Panc1 (cell line): Measurements from ENCODE around the gene LMOD1. TPM values are rescaled to one million over a fixed set of nuclear protein-coding genes. Genes with fewer than 3 reads are reported as not detected.

ENCODE experiments used
- ATAC-seq: fragments of 200-7000 bp; cut with Tn5 transposase; 2 replicates; pipeline ENCODE4 v1.9.1; 2020; ENCODE audit warnings: mild to moderate bottlenecking, moderate library complexity
- Bru-seq: library from RNA; stranded (reverse); fragments of 400-500 nt; gene quantifications from one replicate; lab custom pipeline; 2021; lab: Mats Ljungman, UMichigan
- BruChase-seq, 2 experiments: library from RNA; stranded (reverse); fragments of 400-500 nt; gene quantifications; one replicate each; lab custom pipeline; 2021; lab: Mats Ljungman, UMichigan
- BruUV-seq: library from RNA; stranded (reverse); fragments of 400-500 nt; replicated peaks from 2 replicates; lab custom pipeline; 2021; lab: Mats Ljungman, UMichigan
- CTCF ChIA-PET: fragments of 300-600 bp; sonication (Branson Sonifier 250); formaldehyde crosslinking; loops from one replicate; lab custom pipeline; 2022; ENCODE audit warnings: antibody characterized with exemption; lab: Charles Lee
- POLR2A ChIA-PET: fragments of 300-600 bp; sonication (Branson Sonifier 250); formaldehyde crosslinking; loops from one replicate; lab custom pipeline; 2022; ENCODE audit warnings: antibody characterized with exemption; lab: Charles Lee
- DNase-seq: peaks from one replicate; pipeline ENCODE4 v3.0.0-alpha.2; 2010; ENCODE audit warnings: low read depth, low spot score
- H3K27ac ChIP-seq: 2 replicates; pipeline ENCODE4 v1.5.1; 2011; ENCODE audit warnings: mild to moderate bottlenecking, low read length, inconsistent platforms
- H3K27me3 ChIP-seq: fragments of 200-500 bp; sonication (Bioruptor generic); 2 replicates; pipeline ENCODE4 v1.6.0; 2014; ENCODE audit warnings: low read length, inconsistent platforms; ENCODE audit not compliant: control insufficient read depth, insufficient read depth
- H3K36me3 ChIP-seq: fragments of 200-500 bp; sonication (Bioruptor generic); 2 replicates; pipeline ENCODE4 v1.5.1; 2014; ENCODE audit warnings: inconsistent platforms, mild to moderate bottlenecking, low read length, moderate library complexity; ENCODE audit not compliant: control insufficient read depth, insufficient read depth
- H3K4me1 ChIP-seq: 2 replicates; pipeline ENCODE4 v1.5.1; 2011; ENCODE audit warnings: inconsistent platforms, mild to moderate bottlenecking, low read length, moderate library complexity; ENCODE audit not compliant: control insufficient read depth, insufficient read depth
- H3K4me3 ChIP-seq, 2 experiments: 2 replicates each; pipeline ENCODE4 v1.5.1; 2011 to 2012; ENCODE audit warnings: low read depth in 2 of 2, low read length in 2 of 2, mild to moderate bottlenecking in 2 of 2, inconsistent platforms in 1 of 2, moderate library complexity in 1 of 2
- H3K9me3 ChIP-seq: fragments of 200-500 bp; sonication (Bioruptor generic); 2 replicates; pipeline ENCODE4 v1.5.1; 2014; ENCODE audit warnings: low read depth, mild to moderate bottlenecking, inconsistent platforms, low read length, moderate library complexity; ENCODE audit not compliant: control insufficient read depth, insufficient read depth
- CTCF ChIP-seq: fragments of 450-650 bp; IDR thresholded peaks from 2 replicates; pipeline ENCODE4 v1.5.1; 2017; ENCODE audit warnings: mild to moderate bottlenecking
- POLR2AphosphoS5 ChIP-seq: IDR thresholded peaks from 2 replicates; pipeline ENCODE4 v1.6.1; 2012; ENCODE audit warnings: mild to moderate bottlenecking, low read depth, low read length, moderate library complexity
- REST ChIP-seq, 2 experiments: IDR thresholded peaks; 2 replicates each; pipeline ENCODE4 v1.6.1; 2011 to 2012; ENCODE audit warnings: low read depth in 2 of 2, control low read depth in 1 of 2, low read length in 1 of 2, mild to moderate bottlenecking in 1 of 2, moderate library complexity in 1 of 2; ENCODE audit not compliant: insufficient read depth in 1 of 2
- SIN3A ChIP-seq: IDR thresholded peaks from 2 replicates; pipeline ENCODE4 v1.6.1; 2012; ENCODE audit warnings: low read depth, mild to moderate bottlenecking, low read length, moderate library complexity, borderline replicate concordance; ENCODE audit not compliant: insufficient read depth
- TCF7L2 ChIP-seq: IDR thresholded peaks from 2 replicates; pipeline ENCODE4 v1.6.1; 2011; ENCODE audit warnings: mild to moderate bottlenecking, low read depth, low read length, inconsistent platforms
- in situ Hi-C: cut with HindIII; loops from 2 replicates; pipeline ENCODE4 v1.10.0; 2016; ENCODE audit warnings: low sequenced_read_pairs, low pct_unique_long_range_greater_than_20kb
- intact Hi-C: fragments of 100-400 bp; cut with micrococcal nuclease; formaldehyde crosslinking; loops from one replicate; pipeline ENCODE4 v1.10.0; 2022; ENCODE audit not compliant: unreplicated experiment
- long read RNA-seq: library from polyadenylated mRNA; unstranded; transcript quantifications from one replicate; pipeline ENCODE4 v2.0.0, GENCODE V29; 2021; ENCODE audit not compliant: unreplicated experiment
- polyA plus RNA-seq: library from polyadenylated mRNA; unstranded; fragments of >200 nt; gene quantifications from one replicate; pipeline ENCODE4 v1.2.1, GENCODE V29; 2012; ENCODE audit warnings: missing spikeins; ENCODE audit not compliant: insufficient read length
- total RNA-seq: library from RNA; stranded (reverse); gene quantifications from one replicate; pipeline ENCODE4 v1.2.1, GENCODE V29; 2021; ENCODE audit not compliant: unreplicated experiment

The LMOD1 gene
- total RNA-seq (0.13 TPM), Bru-seq, nascent RNA (percentile 8 among the genes with signal in this experiment), BruChase-seq, experiment 1, labeled RNA remaining after a 2-hour chase (percentile 15 among the genes with signal in this experiment), BruChase-seq, experiment 2, labeled RNA remaining after a 6-hour chase (percentile 13 among the genes with signal in this experiment)
- polyA plus RNA-seq = 0.07 TPM
- long read RNA-seq = 0 reads

GRCh38 chr1:201946224-201946908 is at the start of gene LMOD1:
Gene LMOD1 (minus strand): TSS chr1:201946548. CDS start chr1:201946340, 208 bp downstream.
- Histone ChIP-seq H3K9me3 (no peaks in the 10 kb centered on the region), H3K27ac (no peak within 1 kb of the TSS), H3K4me1 (no peaks in the 10 kb centered on the region; the same call in 1 of the 2 replicates), H3K4me3 (peak within 1 kb of the TSS in 1 of 2 experiments; percentile 24; a peak in 2 of 4 replicates), H3K27me3 (peaks cover 7% of the 10 kb centered on the region), H3K36me3 (no peaks in the 10 kb centered on the region)
- ATAC-seq (peak; percentile 35; the same call in 1 of the 2 replicates), DNase-seq (no peak)
- BruUV-seq = no TSS peak
- POLR2A ChIA-PET = no interaction called here
- CTCF ChIA-PET = no interaction called here
- intact Hi-C loops (no loop called here), in situ Hi-C loops (no loop called here)
- no peak for TF ChIP-seq REST (IDR thresholded peaks at IDR 0.05; ENCODE audit: insufficient read depth in 1 of 2, low read depth in 2 of 2, low read length in 1 of 2)
- TF ChIP-seq CTCF = no peak
- TF ChIP-seq POLR2AphosphoS5 = no peak
- no peak for TF ChIP-seq SIN3A
- TF ChIP-seq TCF7L2 = no peak

GRCh38 chr1:201990427-201990826 is 44.1 kb upstream of the LMOD1 start:
- H3K36me3 ChIP-seq = no peaks in the 10 kb centered on the region; the same call in 1 of the 2 replicates
- CTCF ChIA-PET = interaction anchor here (1.0 kb wide), 1 partner anchor 128 kb away, joined by 3 read pairs; no protein-coding TSS in a partner anchor
- ATAC-seq (no peak), DNase-seq (no peak)
- no peak overlapping the region for H3K27ac ChIP-seq
- POLR2A ChIA-PET = no interaction called here
- BruUV-seq = TSS peak; percentile 6
- no peaks in the 10 kb centered on the region for H3K9me3 ChIP-seq
- intact Hi-C loops = no loop called here
- no peaks in the 10 kb centered on the region for H3K4me1 ChIP-seq
- TF ChIP-seq CTCF = no peak
- no peak for TF ChIP-seq SIN3A
- no peak for TF ChIP-seq TCF7L2
- TF ChIP-seq POLR2AphosphoS5 = no peak
- no peak for TF ChIP-seq REST (IDR thresholded peaks at IDR 0.05; ENCODE audit: insufficient read depth in 1 of 2, low read depth in 2 of 2, low read length in 1 of 2)
- H3K4me3 ChIP-seq = no peak overlapping the region
- no peaks in the 10 kb centered on the region for H3K27me3 ChIP-seq
- in situ Hi-C loops = no loop called here
